Body of pancreas (tissue), 4 donors: ENCODE measurements around the gene ZNF343. TPM values are rescaled to one million over a fixed set of nuclear protein-coding genes. Genes with fewer than 3 reads are reported as not detected.

Experiments used
- ATAC-seq: fragments of 150-250 bp; one replicate; pipeline ENCODE4 v1.9.1; 2016
- DNase-seq, 4 donors: peaks; one replicate each; pipeline ENCODE4 v3.0.0-alpha.2; 2019
- H3K27ac ChIP-seq, 4 donors: fragments of 200-600 bp; sonication (generic); 1 replicate in 3 of 4; 2 replicates in 1 of 4; pipeline versions ENCODE4 v1.5.1 to v1.6.1; 2016 to 2019; ENCODE audit warnings: mild to moderate bottlenecking in 1 of 4, mixed read lengths in 1 of 4, moderate library complexity in 1 of 4
- H3K27me3 ChIP-seq, 2 donors: fragments of 200-600 bp; sonication (generic); one replicate each; pipeline ENCODE4 v1.6.0; 2016; ENCODE audit warnings: mild to moderate bottlenecking in 1 of 2
- H3K36me3 ChIP-seq, 2 donors: fragments of 200-600 bp; sonication (generic); replicated peaks in 1 of 2; 2 replicates each; pipeline ENCODE4 v1.5.1; 2016; ENCODE audit warnings: low read depth in 2 of 2; ENCODE audit not compliant: insufficient read depth in 1 of 2
- H3K4me1 ChIP-seq: fragments of 200-600 bp; sonication (generic); one replicate; pipeline ENCODE4 v1.6.0; 2016
- H3K4me3 ChIP-seq, 2 donors: fragments of 200-600 bp; sonication (generic); 1 replicate in 1 of 2; 2 replicates in 1 of 2; pipeline ENCODE4 v1.5.1; 2016 to 2019
- H3K9me3 ChIP-seq, 3 donors: fragments of 200-600 bp; sonication (generic); 1 replicate in 2 of 3; 2 replicates in 1 of 3; pipeline ENCODE4 v1.5.1; 2016
- CTCF ChIP-seq, 7 experiments: fragments of 450-650 bp in 4 of 7; fragments of 200-600 bp in 3 of 7; sonication (generic) in 3 of 7; IDR thresholded peaks; one replicate each; pipeline ENCODE4 v1.5.1; 2016 to 2019; ENCODE audit warnings: antibody characterized with exemption in 7 of 7
- POLR2A ChIP-seq, 3 donors: fragments of 450-650 bp; IDR thresholded peaks; one replicate each; pipeline ENCODE4 v1.6.1; 2016; ENCODE audit warnings: antibody characterized with exemption in 3 of 3, mild to moderate bottlenecking in 2 of 3
- WGBS, 2 donors: methylation state at CpG; one replicate each; pipeline ENCODE4 v1.1.5; 2017; 5-methylcytosine and 5-hydroxymethylcytosine counted together
- intact Hi-C: fragments of 100-400 bp; cut with DNase I; formaldehyde crosslinking; loops from one replicate; pipeline ENCODE4 v1.15.1; 2023
- small RNA-seq: library from RNA; depleted of rRNA; stranded (forward); fragments of <200 nt; gene quantifications from one replicate; pipeline ENCODE3, GENCODE V24; 2016
- total RNA-seq, 2 donors: library from RNA; depleted of rRNA; stranded (reverse); fragments of >200 nt; gene quantifications; one replicate each; pipeline ENCODE4 v1.1.0, GENCODE V29; 2016

The ZNF343 gene
- total RNA-seq, 2 donors from 2014 or later: 6.7 to 6.9 TPM

- no peaks in the 10 kb centered on the region for H3K4me1 ChIP-seq
- no peak overlapping the region for H3K4me3 ChIP-seq
- no peaks in the 10 kb centered on the region for H3K36me3 ChIP-seq
- no peak overlapping the region for H3K27ac ChIP-seq
- 69 to 74% methylated on average over 5 of the region's 5 CpGs for WGBS, 2 donors
- ATAC-seq (no peak), DNase-seq (no peak)
- no peaks in the 10 kb centered on the region for H3K27me3 ChIP-seq
- H3K9me3 ChIP-seq: no peaks in the 10 kb centered on the region
- no peak for TF ChIP-seq POLR2A (IDR thresholded peaks at IDR 0.05)
- TF ChIP-seq CTCF (IDR thresholded peaks at IDR 0.05): no peak
- intact Hi-C loops: loop anchor here (5.0 kb wide), 1 partner anchor 244 kb away; no protein-coding TSS in a partner anchor
Measured at GRCh38 chr20:2451422-2451821, 57.3 kb downstream of the ZNF343 start.

GRCh38 chr20:2449386-2449785 is 59.3 kb downstream of the ZNF343 start:
- Histone ChIP-seq H3K9me3 (no peaks in the 10 kb centered on the region), H3K36me3 (no peaks in the 10 kb centered on the region), H3K27me3 (no peaks in the 10 kb centered on the region), H3K4me1 (no peaks in the 10 kb centered on the region), H3K4me3 (no peak overlapping the region), H3K27ac (no peak overlapping the region)
- no peak for TF ChIP-seq CTCF (IDR thresholded peaks at IDR 0.05)
- no peak for TF ChIP-seq POLR2A (IDR thresholded peaks at IDR 0.05)
- ATAC-seq: no peak
- intact Hi-C loops: no loop called here
- no peak for DNase-seq
- WGBS, 2 donors: 92 to 93% methylated on average over 1 of the region's 1 CpG

GRCh38 chr20:2446845-2447244 is 61.9 kb downstream of the ZNF343 start:
- Histone ChIP-seq H3K27me3 (no peaks in the 10 kb centered on the region), H3K4me1 (no peaks in the 10 kb centered on the region), H3K9me3 (no peaks in the 10 kb centered on the region), H3K4me3 (no peak overlapping the region), H3K27ac (no peak overlapping the region), H3K36me3 (no peaks in the 10 kb centered on the region)
- DNase-seq: no peak
- no peak for ATAC-seq
- 54 to 62% methylated on average over 4 of the region's 4 CpGs for WGBS, 2 donors
- TF ChIP-seq CTCF (IDR thresholded peaks at IDR 0.05): no peak
- no peak for TF ChIP-seq POLR2A (IDR thresholded peaks at IDR 0.05)
- intact Hi-C loops: no loop called here

Small RNAs within 50 kb of the gene (small RNA-seq; reads per million reads assigned to genes)
- not detected for gene RF00019

Other genes with a start within 250 kb of the ZNF343 start
- under 1 TPM in 1 of 2 donors, not detected in 1; 0.26 TPM for gene TGM3, start 212.9 kb downstream of the ZNF343 start, total RNA-seq
- gene TGM6, start 128.0 kb downstream of the ZNF343 start, total RNA-seq: not detected
- gene SNRPB, start 38.1 kb downstream of the ZNF343 start, total RNA-seq: 10 to 100 TPM; 53.1 to 61.0 TPM
- under 1 TPM in 1 of 2 donors, not detected in 1; 0.26 TPM for gene TMC2, start 27.7 kb upstream of the ZNF343 start, total RNA-seq
- gene NOP56, start 143.7 kb upstream of the ZNF343 start, total RNA-seq: 100 to 1,000 TPM in 1 of 2 donors, 10 to 100 TPM in 1; 57.1 to 165 TPM
- gene IDH3B, start 155.3 kb upstream of the ZNF343 start, total RNA-seq: 10 to 100 TPM; 65.4 to 77.1 TPM
- 10 to 100 TPM in 1 of 2 donors, 1 to 10 TPM in 1; 9.6 to 13.0 TPM for gene EBF4, start 183.9 kb upstream of the ZNF343 start, total RNA-seq